NB4 (cell line): ENCODE data around the gene NUDT8.
"Not testable (repeated sequence)": the region's sequence is repeated elsewhere in the genome, so short reads cannot be mapped to it uniquely, and the experiment has no call there.

Experiments
- DNase-seq: peaks from one replicate; pipeline ENCODE4 v3.0.0; 2010; ENCODE audit warnings: low read depth
- H3K4me3 ChIP-seq: one replicate; pipeline ENCODE4 v1.5.1; 2011; ENCODE audit warnings: mild to moderate bottlenecking, low read depth, low read length, moderate library complexity
- MYC ChIP-seq: IDR thresholded peaks from 2 replicates; pipeline ENCODE4 v1.6.1; 2011; ENCODE audit warnings: low read depth, low read length
- POLR2A ChIP-seq: IDR thresholded peaks from 2 replicates; pipeline ENCODE4 v1.6.1; 2011; ENCODE audit warnings: mild to moderate bottlenecking; ENCODE audit not compliant: insufficient read length; ENCODE audit errors: extremely low read depth
- TF ChIP-seq, protein P1 (sequence below): IDR thresholded peaks from one replicate; pipeline ENCODE4 v1.5.1; 2012; ENCODE audit warnings: low read depth, low read length
- TF ChIP-seq, protein P2 (sequence below): IDR thresholded peaks from 2 replicates; pipeline ENCODE4 v1.6.1; 2011; ENCODE audit warnings: low read depth, low read length

The NUDT8 gene

DNA sequence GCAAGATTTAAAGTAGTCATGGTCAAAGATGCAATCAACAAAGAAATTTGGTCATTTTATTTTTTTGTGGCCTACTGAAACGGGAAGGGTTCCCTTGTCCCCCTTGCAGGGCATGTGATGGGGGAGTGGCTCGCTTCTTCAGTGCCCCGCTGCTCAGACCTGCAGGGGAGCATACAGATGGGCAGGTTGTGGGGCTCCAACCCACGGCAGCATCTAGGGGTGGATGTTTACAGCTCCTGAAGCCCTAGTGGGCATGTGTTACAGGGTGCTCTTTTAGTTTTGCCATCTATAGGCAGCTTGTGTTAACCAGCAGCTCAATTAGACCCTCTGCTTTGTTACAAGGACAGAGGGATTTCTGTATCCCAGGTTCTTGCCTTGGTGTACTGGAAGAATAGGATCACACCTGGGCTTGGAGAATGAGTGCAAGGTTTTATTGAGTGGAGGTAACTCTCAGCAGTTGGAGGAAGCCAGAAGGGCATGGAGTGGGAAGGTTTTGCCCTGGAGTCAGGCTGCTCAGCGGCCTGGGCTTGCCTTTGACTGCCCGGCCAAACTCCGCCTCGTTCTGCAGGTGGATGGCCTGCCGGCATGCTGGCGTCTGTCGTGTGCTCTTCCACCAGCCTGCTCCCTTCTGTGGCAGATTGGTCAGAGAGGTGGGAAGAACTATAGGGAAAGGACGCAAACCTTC is 36.7 kb downstream of the NUDT8 start:
- H3K4me3 ChIP-seq = no peak overlapping the region
- TF ChIP-seq, protein P1, sequence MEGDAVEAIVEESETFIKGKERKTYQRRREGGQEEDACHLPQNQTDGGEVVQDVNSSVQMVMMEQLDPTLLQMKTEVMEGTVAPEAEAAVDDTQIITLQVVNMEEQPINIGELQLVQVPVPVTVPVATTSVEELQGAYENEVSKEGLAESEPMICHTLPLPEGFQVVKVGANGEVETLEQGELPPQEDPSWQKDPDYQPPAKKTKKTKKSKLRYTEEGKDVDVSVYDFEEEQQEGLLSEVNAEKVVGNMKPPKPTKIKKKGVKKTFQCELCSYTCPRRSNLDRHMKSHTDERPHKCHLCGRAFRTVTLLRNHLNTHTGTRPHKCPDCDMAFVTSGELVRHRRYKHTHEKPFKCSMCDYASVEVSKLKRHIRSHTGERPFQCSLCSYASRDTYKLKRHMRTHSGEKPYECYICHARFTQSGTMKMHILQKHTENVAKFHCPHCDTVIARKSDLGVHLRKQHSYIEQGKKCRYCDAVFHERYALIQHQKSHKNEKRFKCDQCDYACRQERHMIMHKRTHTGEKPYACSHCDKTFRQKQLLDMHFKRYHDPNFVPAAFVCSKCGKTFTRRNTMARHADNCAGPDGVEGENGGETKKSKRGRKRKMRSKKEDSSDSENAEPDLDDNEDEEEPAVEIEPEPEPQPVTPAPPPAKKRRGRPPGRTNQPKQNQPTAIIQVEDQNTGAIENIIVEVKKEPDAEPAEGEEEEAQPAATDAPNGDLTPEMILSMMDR = no peak
- no peak for TF ChIP-seq MYC
- TF ChIP-seq, protein P2, sequence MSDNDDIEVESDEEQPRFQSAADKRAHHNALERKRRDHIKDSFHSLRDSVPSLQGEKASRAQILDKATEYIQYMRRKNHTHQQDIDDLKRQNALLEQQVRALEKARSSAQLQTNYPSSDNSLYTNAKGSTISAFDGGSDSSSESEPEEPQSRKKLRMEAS = no peak
- TF ChIP-seq POLR2A = no peak
- DNase-seq = no peak

- not testable (repeated sequence) for DNase-seq, H3K4me3 ChIP-seq
Observed at GRCh38 chr11:67588899-67589415, 40.8 kb downstream of the NUDT8 start.

- DNase-seq = no peak
- TF ChIP-seq, protein P2 = no peak
- no peak for TF ChIP-seq MYC
- TF ChIP-seq, protein P1 = no peak
- no peak for TF ChIP-seq POLR2A
- H3K4me3 ChIP-seq = no peak overlapping the region
Observed at GRCh38 chr11:67588136-67588503, 41.6 kb downstream of the NUDT8 start.

DNA sequence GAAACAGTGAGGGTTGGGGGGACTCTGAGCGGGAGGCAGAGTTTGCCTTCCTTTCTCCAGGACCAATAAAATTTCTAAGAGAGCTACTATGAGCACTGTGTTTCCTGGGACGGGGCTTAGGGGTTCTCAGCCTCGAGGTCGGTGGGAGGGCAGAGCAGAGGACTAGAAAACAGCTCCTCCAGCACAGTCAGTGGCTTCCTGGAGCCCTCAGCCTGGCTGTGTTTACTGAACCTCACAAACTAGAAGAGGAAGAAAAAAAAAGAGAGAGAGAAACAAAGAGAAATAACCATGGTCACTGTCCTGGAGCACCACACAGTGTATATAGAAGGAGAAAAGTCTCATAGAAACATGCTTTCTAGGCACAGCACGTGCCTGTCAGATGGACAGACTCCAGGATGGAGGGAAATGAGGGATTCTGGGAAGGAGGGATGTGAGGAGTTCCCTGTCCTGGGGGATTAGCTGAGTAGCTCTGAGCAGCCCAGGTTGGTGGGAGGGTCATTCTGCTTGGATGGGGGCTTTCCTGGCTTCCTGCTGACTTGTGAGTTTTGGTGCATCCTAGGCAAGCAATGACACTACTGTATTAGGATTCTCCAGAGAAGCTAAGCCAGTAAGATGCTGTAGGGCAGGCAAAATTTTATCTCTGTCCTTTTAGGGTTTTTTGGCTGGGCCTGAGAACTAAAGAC is 43.0 kb downstream of the NUDT8 start:
- TF ChIP-seq, protein P2 = no peak
- TF ChIP-seq, protein P1 = no peak
- no peak for TF ChIP-seq POLR2A
- TF ChIP-seq MYC = no peak
- no peak for DNase-seq
- no peak overlapping the region for H3K4me3 ChIP-seq

- H3K4me3 ChIP-seq = no peak overlapping the region
- DNase-seq = no peak
- TF ChIP-seq, protein P2 = no peak
- TF ChIP-seq MYC (no peak), POLR2A (no peak)
- TF ChIP-seq, protein P1 = no peak
Observed at GRCh38 chr11:67585911-67586310, 43.8 kb downstream of the NUDT8 start.
